ENCODE data around the gene TUBGCP6.

Gene TUBGCP6

DNA sequence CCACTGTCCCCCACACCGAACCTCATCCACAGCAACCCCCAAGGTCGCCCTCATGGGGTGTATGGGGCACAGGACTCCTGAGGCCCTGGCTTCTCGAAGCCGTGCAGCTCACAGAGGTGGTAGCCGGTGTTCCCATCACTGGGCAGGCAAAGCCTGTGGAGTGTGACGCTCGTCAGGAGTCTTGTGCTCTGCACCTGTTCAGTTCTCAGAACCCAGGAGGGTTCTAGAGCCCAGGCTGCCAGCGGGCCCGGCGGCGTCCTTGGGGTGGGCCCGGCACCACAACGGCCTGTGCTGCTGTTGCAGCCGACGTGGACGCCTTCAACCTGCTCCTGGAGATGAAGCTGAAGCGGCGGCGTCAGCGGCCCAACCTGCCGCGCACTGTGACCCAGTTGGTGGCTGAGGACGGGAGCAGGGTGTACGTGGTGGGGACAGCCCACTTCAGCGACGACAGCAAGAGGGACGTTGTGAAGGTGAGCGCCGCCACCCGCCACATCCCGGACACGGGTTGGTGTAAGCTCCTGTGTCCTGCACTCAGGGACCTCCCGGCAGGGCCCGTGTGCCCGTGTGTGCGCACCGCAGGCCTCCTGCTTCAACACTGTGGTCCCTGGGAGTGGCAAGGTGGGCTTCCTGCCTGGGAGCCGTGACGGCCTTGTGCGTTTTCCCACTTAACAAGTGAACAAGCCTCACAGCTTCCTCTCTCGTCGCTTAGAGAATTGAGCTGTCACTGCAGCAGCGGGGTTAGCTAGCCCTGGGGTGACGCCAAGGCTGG, 50.6 kb downstream of the TUBGCP6 start:
- no peak for DNase-seq

DNA sequence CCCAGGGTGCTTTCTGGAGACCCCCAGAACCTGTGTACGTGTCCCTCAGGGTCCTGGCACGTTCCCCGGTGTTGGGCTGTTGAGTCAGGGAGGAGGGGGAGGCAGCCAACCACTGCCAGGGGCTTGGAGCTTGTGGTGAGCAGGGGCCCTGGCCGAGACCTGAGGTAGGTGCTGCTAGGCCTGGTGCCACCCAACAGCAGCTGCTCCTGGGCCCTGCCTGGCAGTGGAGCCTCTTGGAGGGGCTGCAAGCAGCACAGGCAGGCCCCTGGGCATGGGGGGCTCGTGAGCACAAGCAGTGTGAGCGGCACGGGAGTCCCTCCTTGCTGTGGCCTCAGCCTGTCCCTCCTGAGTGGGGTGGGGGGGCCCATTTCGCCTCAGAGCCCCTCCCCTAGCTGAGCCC, 51.2 kb downstream of the TUBGCP6 start:
- no peak for DNase-seq

DNA sequence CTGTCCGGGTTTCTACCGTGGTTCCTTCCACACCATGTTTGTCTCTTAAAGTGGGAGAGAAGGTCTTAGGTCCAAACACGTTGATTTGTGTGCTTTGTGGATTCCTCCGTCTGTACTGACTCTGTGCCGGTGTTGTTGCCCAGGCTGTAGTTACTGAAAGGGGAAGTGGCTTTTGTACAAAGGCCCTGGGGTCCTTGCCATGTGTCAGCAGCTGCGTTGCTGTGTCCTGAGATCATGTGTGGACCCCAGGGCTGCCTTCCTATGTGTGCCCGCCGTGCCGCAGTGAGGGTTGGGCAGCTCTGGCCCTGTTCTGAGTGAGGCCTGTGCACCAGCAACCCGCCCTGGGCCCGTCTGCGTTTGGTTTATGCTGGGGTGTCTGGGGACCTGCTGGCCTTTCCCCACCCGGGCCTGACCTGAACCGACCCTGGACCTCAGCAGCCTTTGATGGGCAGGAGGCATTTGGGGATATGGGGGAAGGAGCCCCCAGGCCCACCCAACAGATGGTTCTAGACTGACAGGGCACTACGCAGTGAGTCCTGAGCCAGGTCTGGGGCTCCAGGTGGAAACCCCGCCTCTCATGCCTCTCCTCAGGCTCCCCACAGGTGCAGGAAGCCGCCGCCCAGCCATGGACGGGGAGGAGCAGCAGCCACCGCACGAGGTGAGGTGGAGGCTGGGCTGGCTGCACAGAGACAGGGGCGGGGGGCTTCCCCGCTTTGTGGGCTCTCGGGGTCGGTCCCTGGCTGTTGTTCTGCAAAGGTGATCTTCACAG, 52.2 kb downstream of the TUBGCP6 start:
- no peak for DNase-seq

DNA sequence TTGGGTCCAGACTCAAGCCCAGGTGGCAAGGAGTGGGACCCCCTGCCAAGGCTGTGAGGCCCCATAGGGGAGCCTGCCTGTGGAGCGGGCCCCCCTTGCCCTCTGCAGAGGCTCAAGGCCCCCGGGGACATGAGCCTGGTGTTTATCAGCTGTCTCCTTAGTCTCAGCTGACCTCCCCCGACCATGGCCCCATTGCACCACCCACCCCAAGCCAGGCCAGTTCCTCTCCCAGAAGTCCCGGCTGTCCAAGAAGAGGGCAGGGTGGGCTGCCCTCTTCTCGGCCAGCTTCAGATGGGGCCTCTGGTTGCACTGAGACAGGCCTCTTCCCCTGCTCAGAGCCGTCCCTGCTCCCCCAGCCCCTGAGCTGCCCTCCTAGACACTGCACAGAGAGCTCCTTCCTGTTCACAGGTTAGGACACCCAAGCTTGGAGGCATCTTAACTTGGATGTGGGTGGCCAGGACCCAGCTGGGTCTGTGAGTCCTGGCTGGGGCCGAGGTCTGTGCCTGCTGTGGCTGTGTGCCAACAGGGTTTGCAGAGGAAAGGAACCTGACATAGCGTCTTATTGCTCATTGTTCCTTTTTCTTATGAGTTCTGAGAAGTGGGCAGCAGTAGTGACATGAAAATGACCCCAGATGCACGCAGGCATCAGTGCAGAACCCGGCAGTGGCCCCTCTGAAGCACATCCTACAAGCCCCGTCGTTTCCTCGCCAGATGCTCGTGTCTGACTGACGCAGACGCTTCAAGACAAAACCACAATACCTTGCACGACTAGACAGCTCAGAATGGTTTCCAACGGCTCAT, 53.7 kb downstream of the TUBGCP6 start:
- no peak for DNase-seq

DNA sequence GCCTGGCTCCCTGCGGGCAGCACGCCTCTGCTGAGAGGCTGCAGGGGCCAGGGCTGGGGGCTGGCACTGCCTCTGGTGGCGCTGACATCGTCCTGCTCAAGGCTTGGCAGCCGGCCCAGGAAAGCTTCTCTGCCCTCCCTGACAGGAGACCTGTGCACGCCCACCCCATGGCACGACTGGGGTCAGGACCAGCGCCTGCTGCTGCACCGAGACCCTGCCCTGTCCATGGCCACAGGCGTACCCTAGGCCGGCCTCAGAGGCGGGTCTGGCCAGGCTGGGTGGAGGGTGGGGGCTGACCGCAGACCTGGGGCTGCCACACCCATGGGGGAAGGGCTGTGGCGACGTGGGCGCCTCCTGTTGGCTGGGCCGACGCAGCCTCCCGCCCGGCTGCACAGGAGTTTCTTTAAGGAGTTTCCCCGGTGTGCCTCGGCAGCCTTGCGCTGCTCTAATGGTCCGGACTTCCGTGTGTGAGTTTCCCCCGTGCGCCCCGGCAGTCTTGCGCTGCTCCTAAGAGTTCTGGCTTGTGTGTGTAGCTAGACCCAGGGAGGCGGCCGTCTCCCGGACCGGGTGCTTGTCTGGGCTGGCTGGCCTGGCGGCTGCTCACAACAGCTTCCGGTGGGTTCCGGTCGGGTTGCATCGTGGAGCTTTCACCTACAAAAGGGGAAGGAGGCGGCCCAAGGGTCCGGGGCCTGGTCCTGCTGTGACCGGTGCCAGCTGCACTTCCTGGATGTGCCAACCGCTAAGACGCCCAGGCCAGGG, 54.5 kb downstream of the TUBGCP6 start:
- peak; percentile 24 for DNase-seq

DNA sequence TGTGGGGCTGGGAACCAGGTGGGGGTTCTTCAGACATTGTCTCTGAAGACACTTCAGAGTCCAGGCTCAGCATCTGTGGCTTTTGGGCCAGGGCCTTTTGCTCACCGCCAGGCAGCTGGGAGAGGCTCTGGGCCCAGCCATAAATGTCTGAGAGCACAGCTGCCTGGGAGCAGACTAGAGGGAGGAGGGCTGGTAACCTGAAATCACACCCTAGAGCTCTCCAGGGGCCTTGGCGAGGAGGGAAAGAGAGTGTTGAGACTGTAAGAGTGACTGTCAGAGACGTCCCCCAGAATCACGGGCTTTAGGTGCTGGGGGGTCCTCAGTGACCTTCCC, 55.0 kb downstream of the TUBGCP6 start:
- DNase-seq, result no peak

DNA sequence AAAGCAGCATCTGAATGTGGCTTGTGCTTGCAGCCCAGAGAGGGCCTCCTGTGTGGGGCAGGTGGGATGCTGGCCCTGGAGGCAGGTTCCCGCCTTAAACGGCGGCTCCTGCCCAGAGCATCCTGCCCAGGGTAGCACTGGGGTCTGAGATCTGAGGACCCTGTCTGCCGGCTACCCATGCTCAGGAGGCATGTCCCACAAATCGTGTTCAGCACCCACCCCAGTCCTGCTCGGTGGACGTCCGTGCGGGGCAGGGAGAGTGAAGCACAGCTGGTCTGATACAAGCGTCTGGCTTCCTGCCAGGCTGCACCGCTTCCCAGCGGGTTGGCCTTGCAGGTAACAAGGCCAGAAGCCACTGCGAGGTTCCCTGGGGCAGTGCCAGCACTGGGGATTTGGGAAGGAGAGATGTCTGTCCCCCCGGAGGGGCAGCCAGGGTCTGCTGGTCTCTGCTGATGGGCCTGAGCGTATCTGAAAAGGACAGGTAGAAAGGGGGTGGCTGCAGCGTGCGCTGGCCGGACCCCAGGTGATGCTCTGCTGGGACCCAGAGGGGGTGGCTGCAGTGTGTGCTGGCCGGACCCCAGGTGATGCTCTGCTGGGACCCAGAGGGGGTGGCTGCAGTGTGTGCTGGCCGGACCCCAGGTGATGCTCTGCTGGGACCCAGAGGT, 55.5 kb downstream of the TUBGCP6 start:
- DNase-seq, result peak; percentile 30

DNA sequence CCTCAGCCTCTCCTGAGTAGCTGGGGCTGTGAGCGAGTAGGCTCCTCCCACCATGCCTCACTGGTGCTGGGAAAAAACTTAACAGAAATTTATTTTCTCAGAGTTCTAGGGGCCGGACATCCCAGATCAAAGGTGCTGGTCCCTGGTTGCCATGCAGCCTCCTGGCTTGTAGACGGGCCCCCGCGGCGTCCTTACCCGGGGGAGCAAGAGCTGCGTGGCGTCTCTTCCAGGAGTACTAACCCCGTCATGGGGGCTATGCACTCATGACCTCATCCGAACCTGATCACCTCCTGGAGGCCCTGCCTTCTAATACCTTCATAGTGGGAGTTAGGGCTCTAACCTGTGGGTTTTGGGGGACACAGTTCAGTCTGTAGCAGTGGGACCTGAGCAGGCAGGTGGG, 56.5 kb downstream of the TUBGCP6 start:
- DNase-seq, result no peak

DNA sequence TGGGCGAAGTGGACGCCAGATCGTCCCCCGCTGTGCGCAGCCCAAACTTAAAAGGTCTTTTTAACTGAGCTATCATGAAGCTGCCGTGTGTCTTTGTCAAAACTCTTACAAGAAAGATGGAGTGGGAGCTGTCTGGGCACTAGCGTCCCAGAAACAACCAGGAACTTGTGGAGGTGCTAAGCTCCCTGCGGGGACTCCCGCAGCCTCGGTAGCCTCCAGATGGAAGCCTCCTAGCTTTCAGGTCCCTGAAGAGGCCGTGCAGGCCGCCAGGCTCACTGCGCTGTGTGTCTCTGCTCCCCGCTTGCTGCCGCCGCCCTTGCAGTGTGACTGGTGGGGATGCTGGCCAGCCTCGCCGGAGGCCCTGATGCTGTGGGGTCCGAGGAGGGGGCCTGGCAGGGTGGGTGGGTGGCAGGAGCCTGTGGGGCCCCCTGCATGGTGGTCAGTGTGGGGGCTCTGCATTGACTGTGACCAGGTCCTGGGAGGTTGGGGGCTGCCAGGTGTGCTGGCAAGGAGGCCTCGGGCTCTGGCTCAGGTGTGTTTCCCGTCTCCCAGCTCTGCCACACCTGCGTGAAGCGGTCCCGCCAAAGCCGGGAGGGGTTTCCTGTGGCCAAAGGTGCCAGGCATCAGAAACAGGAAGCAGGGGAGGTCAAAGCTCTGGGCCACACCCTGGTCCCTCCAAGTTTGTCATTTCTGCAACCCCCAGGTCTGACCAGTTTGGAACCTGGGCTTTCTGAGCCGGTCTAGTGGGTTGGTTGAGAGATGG, 57.9 kb downstream of the TUBGCP6 start:
- no peak for DNase-seq

DNA sequence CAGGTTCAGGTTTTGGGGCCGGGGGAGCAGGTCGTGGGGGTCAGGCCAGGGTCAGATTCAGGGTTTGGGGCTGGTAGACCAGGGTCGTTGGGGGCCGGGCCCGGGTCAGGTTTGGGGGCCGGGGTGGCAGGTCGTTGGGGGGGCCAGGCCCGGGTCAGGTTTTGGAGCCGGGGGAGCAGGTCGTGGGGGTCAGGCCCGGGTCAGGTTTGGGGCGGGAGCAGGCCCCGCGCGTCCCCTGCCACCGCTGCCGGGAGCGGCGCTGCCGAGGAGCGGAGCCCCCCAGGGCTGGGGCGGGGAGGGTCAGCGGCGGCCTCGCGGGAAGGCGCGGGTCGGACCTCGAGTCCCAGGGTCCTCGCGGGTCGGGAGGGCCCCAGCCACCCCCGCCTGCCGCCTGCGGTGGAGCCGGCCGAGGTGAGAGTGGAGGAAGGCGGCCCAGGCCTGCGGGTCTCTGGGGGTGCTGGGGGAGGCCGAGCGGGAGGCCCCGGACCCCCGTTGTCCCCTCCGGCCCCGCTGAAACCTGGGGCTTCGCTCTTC, 58.6 kb downstream of the TUBGCP6 start:
- DNase-seq, result no peak

DNA sequence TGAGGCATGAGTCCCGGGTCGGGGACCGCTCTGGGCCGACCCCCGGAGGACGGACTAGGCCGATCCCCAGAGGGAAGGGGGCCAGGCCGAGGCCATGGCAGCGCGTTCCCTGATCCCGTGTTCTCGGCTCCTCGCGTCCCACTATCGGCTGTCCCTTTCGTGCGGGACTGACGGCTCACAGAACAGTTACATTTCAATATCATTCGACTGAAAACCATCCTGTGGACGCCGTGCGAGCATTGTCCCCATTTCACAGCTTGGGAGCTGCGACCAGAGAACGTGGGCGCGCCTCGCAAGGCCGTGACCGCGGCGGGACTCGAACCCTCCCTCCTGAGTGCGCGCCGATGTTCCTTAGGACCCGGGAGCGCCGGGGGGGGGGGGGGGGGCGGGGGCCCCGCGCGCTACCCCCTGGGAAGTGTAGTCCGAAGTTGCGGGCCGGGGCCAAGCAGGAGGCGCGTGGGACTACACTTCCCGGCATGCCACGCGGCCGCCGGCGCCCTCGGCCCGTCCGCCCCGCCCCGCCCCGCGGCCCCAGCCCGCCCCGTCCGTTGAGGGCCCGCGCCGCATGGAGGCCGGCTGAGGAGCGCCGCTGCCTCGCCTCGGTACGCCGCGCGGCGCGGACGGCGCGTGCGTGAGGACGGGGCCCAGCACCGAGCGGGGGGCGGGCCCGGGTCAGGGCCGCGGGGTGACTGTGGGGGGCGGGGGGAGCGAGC, 59.3 kb downstream of the TUBGCP6 start, which contains the start of gene TRABD:
TRABD (plus strand) TSS at position 539 of the 713 bp plus-strand sequence. CDS start 7,148 bp downstream, outside the sequence.
- peak; percentile 87 for DNase-seq

DNA sequence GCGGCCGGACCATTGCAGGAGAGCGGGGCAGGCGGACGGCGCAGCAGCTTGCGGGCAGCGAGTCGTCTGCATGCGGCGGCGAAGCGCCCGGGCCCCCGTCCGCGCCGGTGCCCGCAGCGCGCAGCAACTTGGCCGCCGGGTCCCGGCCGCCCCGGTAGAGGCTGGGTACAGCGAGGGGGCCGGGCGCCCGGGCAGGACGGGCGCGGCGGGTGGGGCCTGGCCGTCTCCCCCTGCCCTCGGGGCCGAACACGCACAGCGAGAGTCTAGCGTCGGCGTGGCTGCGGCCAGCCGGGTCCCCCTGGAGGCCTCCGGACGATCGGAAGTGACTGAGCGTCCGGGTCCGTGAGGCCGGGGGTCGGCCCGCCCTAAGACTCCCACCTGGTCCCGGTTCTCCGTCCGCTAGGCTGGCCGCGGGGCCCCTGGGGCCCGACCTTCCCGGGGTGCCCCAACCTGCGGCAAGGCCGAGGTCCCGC, 59.9 kb downstream of the TUBGCP6 start:
- DNase-seq, result no peak

DNA sequence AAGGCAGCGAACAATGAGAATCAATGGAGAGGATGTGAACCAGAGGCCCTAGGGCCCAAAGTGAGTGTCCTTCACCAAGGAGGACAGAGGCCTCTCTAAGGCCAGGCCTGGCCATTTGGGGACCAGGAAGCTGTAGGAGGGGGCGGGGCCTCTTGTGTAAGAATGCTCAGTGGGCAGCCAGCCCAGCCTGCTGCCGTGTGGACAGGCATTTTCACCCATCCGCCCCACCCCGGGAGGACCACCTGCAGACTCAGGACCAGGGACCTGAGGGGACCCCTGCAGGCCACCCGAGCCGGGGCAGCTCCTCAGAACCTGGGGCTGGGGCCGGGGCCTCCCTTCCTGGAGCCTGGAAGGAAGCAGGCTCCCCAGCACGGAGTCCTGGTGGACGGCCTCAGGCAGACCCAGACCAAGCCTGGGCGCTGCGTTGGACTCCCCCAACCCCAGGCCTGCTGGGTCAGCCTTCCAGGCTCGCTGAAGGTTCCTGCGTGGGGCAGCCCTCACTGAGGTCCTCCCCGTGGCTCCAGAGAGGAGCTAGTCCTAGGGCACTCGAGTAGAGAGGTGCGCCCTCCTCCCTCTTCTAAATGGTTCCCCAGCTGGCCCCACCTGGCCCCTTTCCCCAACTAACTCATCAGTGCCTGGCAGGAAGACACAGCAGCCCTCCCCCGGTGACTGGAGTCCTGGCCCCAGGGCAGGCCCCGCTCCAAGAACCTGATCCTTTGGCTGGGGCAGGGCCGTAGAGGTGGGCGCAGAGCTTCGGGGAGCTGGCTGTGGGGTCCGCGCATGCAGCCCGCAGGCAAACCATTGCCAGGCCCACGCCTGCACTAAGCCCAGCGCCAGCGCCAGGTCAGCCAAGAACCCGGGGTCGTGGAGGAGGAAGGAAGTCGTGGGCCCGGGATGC, 60.6 kb downstream of the TUBGCP6 start:
- DNase-seq, result no peak

DNA sequence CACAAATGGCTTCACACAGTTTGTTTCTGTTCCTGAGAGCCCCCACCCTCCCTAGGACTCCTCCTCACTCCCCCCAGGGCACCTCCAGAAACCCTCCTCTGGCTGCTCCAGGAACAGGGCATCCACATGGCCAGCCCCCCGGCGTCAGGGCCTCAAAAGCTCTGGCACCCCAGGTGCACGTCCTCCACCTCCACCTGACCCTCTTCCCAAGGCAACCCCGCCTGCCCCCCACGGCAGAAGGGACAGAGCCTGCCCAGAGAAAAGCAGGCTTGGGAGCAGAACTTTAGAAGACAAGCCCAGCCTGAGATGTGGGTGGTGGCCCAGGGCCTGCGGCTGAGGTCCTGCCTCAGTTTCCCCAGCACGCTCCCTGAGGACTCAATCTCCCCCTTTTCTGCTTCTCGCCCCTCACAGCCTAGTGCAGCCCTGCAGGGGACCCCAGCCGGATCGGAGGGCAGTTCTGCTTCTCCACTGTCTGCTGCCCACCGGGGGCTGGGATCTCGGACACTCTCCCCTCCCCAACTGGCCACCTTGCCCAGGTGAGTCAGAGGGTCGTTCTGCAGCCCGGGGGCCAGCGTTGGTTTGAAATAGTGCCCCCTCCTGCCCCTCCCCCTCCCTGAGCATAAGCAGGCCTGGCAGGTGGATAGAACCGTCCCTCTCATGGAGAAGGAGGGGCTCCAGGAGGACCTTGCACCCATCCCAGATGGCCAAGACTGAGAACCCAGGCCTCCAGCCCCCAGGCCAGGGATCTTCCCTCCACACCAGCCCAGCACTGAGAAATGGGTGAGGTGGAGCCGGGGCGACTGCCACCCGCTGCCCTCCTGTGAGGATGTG, 61.5 kb downstream of the TUBGCP6 start:
- DNase-seq, result no peak

DNA sequence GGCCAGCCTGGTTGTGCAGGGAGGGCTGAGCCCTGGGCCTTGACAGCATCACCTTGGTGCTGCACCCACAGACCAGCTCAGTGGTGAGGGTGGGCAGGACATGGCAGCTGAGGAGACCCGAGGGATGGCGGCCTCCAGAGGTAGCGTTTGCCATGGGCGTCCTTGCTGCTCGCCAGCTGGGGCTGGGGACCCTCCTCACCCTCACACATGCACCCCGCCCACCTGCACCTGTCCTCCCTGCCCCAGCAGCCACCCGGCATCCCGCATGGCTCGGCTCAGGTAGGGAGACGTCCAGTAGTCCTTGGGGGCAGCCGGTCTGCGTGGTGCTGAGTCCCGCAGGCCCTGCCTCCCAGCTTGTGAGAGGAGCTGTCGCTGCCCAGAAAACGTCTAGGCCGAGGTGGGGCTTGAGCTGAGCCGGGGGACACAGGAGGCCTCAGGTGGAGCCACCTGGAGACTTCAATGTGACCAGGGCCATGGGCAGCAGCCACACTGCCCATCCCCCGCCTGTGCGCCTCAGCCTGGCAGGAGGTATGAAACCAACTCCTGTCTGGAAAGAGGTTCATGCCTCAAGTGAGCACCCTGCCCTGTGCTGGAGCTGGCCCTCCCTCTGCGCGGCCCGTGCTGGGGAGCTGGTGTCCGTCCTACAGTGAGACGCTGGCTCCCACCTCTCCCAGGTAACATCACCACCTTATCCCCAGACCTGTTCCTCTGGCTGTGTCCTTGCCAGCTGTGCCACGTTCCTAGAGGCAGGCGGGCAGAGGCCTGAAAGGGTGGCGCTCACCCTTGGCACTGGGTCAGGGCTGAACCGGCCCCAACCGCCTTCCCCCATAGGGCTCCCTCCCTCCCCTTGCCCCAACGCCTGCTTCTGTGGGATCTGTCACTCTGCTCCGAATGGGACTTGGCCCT, 62.4 kb downstream of the TUBGCP6 start:
- DNase-seq, result no peak

DNA sequence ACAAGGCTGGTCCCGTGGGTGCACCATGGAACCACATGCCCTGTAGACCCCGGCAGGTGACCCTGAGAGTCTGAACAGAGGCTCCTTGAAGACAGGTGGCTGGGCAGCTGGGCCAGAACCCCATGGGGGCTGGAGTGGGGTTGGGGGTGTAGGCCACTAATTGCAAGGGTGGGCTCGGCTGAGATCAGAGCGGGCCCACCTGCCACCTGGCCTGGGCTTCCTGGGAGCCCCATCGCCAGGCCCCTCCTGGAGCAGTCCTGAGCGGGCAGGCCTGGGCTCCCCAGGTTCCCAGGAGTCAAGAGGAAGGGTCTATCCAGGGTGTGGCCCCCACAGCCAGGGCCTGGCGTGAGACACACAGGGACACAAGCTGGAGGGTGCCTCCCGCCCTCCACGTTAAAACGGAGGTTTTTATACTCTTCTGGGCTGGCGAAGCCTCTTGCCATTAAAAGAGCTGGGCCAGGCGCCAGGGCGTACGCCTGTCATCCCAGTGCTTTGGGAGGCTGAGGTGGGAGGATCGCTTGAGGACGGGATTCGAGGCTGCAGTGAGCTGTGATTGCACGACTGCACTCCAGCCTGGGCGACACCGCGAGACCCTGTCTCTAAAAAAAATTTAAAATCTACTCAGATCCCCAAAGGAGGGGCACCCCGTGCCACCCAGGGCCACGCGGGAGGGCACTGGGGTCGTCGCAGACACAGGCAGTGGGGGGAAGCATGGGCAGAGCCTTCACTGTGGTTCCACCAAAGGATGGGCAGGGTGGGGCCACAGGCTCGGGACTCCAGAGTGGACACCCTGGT, 63.9 kb downstream of the TUBGCP6 start:
- DNase-seq, result no peak
